Spleen (tissue), 7 donors: ENCODE results near the gene SYNGR2.

Source experiments
- CTCF ChIP-seq, 11 experiments: fragments of 200-600 bp in 7 of 11; fragments of 450-650 bp in 4 of 11; sonication (generic) in 4 of 11; IDR thresholded peaks in 8 of 11; conservative IDR thresholded peaks in 3 of 11; 1 replicate in 7 of 11; 2 replicates in 4 of 11; pipeline versions ENCODE4 v1.4.0 to v1.8.0; 2016 to 2021; ENCODE audit warnings: antibody characterized with exemption in 11 of 11, inconsistent platforms in 4 of 11, mild to moderate bottlenecking in 1 of 11
- POLR2A ChIP-seq, 3 donors: fragments of 450-650 bp; IDR thresholded peaks; one replicate each; pipeline ENCODE4 v1.5.1; 2017; ENCODE audit warnings: antibody characterized with exemption in 3 of 3, mild to moderate bottlenecking in 1 of 3
- donor health status: DM: no; HTN: no; CAD: no; lungs with moderate emphysema.
- donor health status: DM: no; HTN: no; CAD: no.
- donor health status: DM: no; HTN: no; CAD: no.

DNA sequence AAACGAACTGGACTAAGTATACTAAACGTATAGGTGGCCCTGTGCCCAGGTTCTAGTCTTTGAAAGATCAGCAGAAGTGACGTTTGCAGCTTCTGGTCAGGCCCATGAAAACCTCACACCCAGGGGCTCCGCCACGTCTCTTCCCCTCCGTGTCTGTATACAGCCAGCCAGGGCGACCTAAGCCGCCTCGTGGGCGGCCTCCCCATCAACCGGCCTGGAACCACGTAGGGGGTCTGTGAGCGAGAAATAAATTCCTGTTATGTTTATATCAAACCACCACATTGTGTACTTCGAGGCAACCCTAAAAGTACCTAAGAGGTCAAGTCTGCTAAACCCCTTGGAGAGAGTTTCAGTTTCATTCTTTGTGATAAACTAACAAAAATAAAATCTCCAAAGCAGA is 11.7 kb downstream of the SYNGR2 start:
- TF ChIP-seq CTCF (IDR thresholded peaks at IDR 0.05 in 8 of 11, conservative IDR thresholded peaks at IDR 0.05 in 3 of 11) = no peak
- TF ChIP-seq POLR2A (IDR thresholded peaks at IDR 0.05) = no peak
